HCT116 (cell line): ENCODE results near the gene APIP. TPM values are rescaled to one million over a fixed set of nuclear protein-coding genes. Genes with fewer than 3 reads are reported as not detected.

ENCODE experiments used
- ATAC-seq: fragments of 200-7000 bp; cut with Tn5 transposase; 2 replicates; pipeline ENCODE4 v1.9.1; 2020; ENCODE audit warnings: mild to moderate bottlenecking, moderate library complexity
- BruUV-seq: library from RNA; stranded (reverse); fragments of 400-500 nt; replicated peaks from 2 replicates; lab custom pipeline; 2021; lab: Mats Ljungman, UMichigan
- CTCF ChIA-PET: fragments of 300-600 bp; sonication (Branson Sonifier 250); formaldehyde crosslinking; loops from one replicate; lab custom pipeline; 2021; ENCODE audit warnings: antibody characterized with exemption; lab: Charles Lee
- POLR2A ChIA-PET: fragments of 300-600, 350-600 bp; sonication (Branson Sonifier 250); formaldehyde crosslinking; loops from one replicate; lab custom pipeline; 2021; ENCODE audit warnings: antibody characterized with exemption; lab: Charles Lee
- RAD21 ChIA-PET, 2 experiments: fragments of 300-600 bp; sonication (Branson Sonifier 250); formaldehyde crosslinking; loops; one replicate each; lab custom pipeline; 2023; ENCODE audit warnings: low total read pairs in 2 of 2; ENCODE audit not compliant: uncharacterized antibody in 2 of 2, unreplicated experiment in 2 of 2, low non-redundant PET in 1 of 2; lab: Charles Lee
- DNase-seq: peaks from one replicate; pipeline ENCODE4 v3.0.0-alpha.2; 2010; ENCODE audit warnings: low read depth, low spot score
- H2AFZ ChIP-seq: fragments of 200-600 bp; shearing (Covaris generic), sonication (generic); 2 replicates; pipeline ENCODE4 v1.6.1; 2017; ENCODE audit warnings: low read depth, mixed run types, mixed read lengths, antibody characterized with exemption, low read length; ENCODE audit not compliant: poor library complexity, severe bottlenecking
- H3K27ac ChIP-seq: 2 replicates; pipeline ENCODE4 v1.5.1; 2012; ENCODE audit warnings: low read depth, low read length
- H3K27me3 ChIP-seq: fragments of 200-600 bp; sonication (generic); 2 replicates; pipeline ENCODE4 v1.6.1; 2016; ENCODE audit warnings: mixed run types, low read length, mixed read lengths; ENCODE audit not compliant: insufficient read depth
- H3K36me3 ChIP-seq, 2 experiments: fragments of 200-500 bp in 1 of 2; fragments of 200-600 bp in 1 of 2; sonication (Bioruptor generic) in 1 of 2; sonication (generic) in 1 of 2; 2 replicates each; pipeline versions ENCODE4 v1.5.1 to v1.6.1; 2014 to 2016; ENCODE audit warnings: low read length in 2 of 2, inconsistent platforms in 1 of 2, mixed read lengths in 1 of 2, mixed run types in 1 of 2; ENCODE audit not compliant: insufficient read depth in 2 of 2, control insufficient read depth in 1 of 2
- H3K4me1 ChIP-seq, 2 experiments: fragments of 200-600 bp in 1 of 2; sonication (generic) in 1 of 2; 2 replicates each; pipeline versions ENCODE4 v1.5.1 to v1.6.1; 2012 to 2017; ENCODE audit warnings: low read length in 2 of 2, inconsistent platforms in 1 of 2, mild to moderate bottlenecking in 1 of 2, mixed read lengths in 1 of 2, mixed run types in 1 of 2, moderate library complexity in 1 of 2; ENCODE audit not compliant: insufficient read depth in 2 of 2, control insufficient read depth in 1 of 2
- H3K4me2 ChIP-seq: fragments of 200-600 bp; sonication (generic); 2 replicates; pipeline ENCODE4 v1.6.1; 2017; ENCODE audit warnings: mixed run types, low read length, mixed read lengths
- H3K4me3 ChIP-seq, 2 experiments: fragments of 200-600 bp in 1 of 2; sonication (generic) in 1 of 2; replicated peaks in 1 of 2; 2 replicates each; pipeline ENCODE4 v1.5.1; 2011 to 2016; ENCODE audit warnings: low read length in 2 of 2, control low read depth in 1 of 2, low read depth in 1 of 2, mild to moderate bottlenecking in 1 of 2, mixed read lengths in 1 of 2, mixed run types in 1 of 2
- H3K79me2 ChIP-seq: fragments of 200-600 bp; sonication (generic); 2 replicates; pipeline ENCODE4 v1.6.1; 2017; ENCODE audit warnings: mild to moderate bottlenecking, mixed run types, low read length, moderate library complexity, mixed read lengths; ENCODE audit not compliant: insufficient read depth
- H3K9ac ChIP-seq: fragments of 200-600 bp; sonication (generic); 2 replicates; pipeline ENCODE4 v1.6.1; 2016; ENCODE audit warnings: low read length, mixed read lengths
- H3K9me2 ChIP-seq: fragments of 200-600 bp; sonication (generic), shearing (Covaris generic); 2 replicates; pipeline ENCODE4 v1.6.1; 2017; ENCODE audit warnings: mixed run types, mild to moderate bottlenecking, moderate library complexity; ENCODE audit not compliant: insufficient read depth
- H3K9me3 ChIP-seq, 2 experiments: fragments of 200-500 bp in 1 of 2; fragments of 200-600 bp in 1 of 2; sonication (Bioruptor generic) in 1 of 2; sonication (generic) in 1 of 2; 2 replicates each; pipeline ENCODE4 v1.6.1; 2014 to 2017; ENCODE audit warnings: low read length in 2 of 2, mixed read lengths in 2 of 2, inconsistent platforms in 1 of 2, low read depth in 1 of 2, mild to moderate bottlenecking in 1 of 2, mixed run types in 1 of 2, moderate library complexity in 1 of 2; ENCODE audit not compliant: control insufficient read depth in 1 of 2, insufficient read depth in 1 of 2
- H4K20me1 ChIP-seq: fragments of 200-600 bp; sonication (generic), shearing (Covaris generic); 2 replicates; pipeline ENCODE4 v1.6.1; 2017; ENCODE audit warnings: mixed run types, mild to moderate bottlenecking, moderate library complexity; ENCODE audit not compliant: insufficient read depth
- CBX3 ChIP-seq: IDR thresholded peaks from 2 replicates; pipeline ENCODE4 v1.6.1; 2012; ENCODE audit warnings: low read depth
- EGR1 ChIP-seq: IDR thresholded peaks from 2 replicates; pipeline ENCODE4 v1.6.1; 2012; ENCODE audit warnings: low read depth
- ELF1 ChIP-seq: IDR thresholded peaks from 2 replicates; pipeline ENCODE4 v1.6.1; 2012; ENCODE audit warnings: low read depth, borderline replicate concordance
- EZH2 ChIP-seq: fragments of 200-600 bp; sonication (generic); IDR thresholded peaks from 2 replicates; pipeline ENCODE4 v1.6.1; 2017; ENCODE audit warnings: antibody characterized with exemption, mixed run types
- EZH2phosphoT487 ChIP-seq: fragments of 200-600 bp; IDR thresholded peaks from 2 replicates; pipeline ENCODE4 v1.6.1; 2018; ENCODE audit warnings: antibody characterized with exemption, borderline replicate concordance
- POLR2A ChIP-seq: IDR thresholded peaks from 2 replicates; pipeline ENCODE4 v1.7.0; 2011; ENCODE audit warnings: borderline replicate concordance; ENCODE audit not compliant: insufficient read depth, insufficient read length; ENCODE audit errors: extremely low read depth
- SIN3A ChIP-seq: IDR thresholded peaks from 2 replicates; pipeline ENCODE4 v1.6.1; 2012; ENCODE audit warnings: low read depth
- SP1 ChIP-seq: IDR thresholded peaks from 2 replicates; pipeline ENCODE4 v1.6.1; 2012; ENCODE audit warnings: low read depth
- TCF7L2 ChIP-seq: IDR thresholded peaks from 2 replicates; pipeline ENCODE4 v1.7.0; 2011; ENCODE audit warnings: borderline replicate concordance, inconsistent platforms; ENCODE audit not compliant: insufficient read depth, insufficient read length; ENCODE audit errors: extremely low read depth
- YY1 ChIP-seq: IDR thresholded peaks from 2 replicates; pipeline ENCODE4 v1.6.1; 2011; ENCODE audit warnings: low read length, low read depth, moderate library complexity, mild to moderate bottlenecking; ENCODE audit not compliant: insufficient replicate concordance; ENCODE audit errors: extremely low read depth
- ZNF274 ChIP-seq: fragments of 200-500 bp; sonication (Bioruptor generic); IDR thresholded peaks from 2 replicates; pipeline ENCODE4 v1.6.1; 2014; ENCODE audit warnings: mild to moderate bottlenecking, low read depth, low read length, inconsistent platforms
- intact Hi-C: fragments of 100-400 bp; cut with micrococcal nuclease; formaldehyde crosslinking; loops from 2 replicates; pipeline ENCODE4 v1.10.0; 2022
- total RNA-seq: library from RNA; stranded (reverse); gene quantifications from one replicate; pipeline ENCODE4 v1.2.1, GENCODE V29; 2021; ENCODE audit not compliant: unreplicated experiment
- TF ChIP-seq, protein P1 (sequence below): IDR thresholded peaks from 2 replicates; pipeline ENCODE4 v1.6.1; 2012
- TF ChIP-seq, protein P2 (sequence below): IDR thresholded peaks from 2 replicates; pipeline ENCODE4 v1.6.1; 2012
- TF ChIP-seq, protein P3 (sequence below): IDR thresholded peaks from 2 replicates; pipeline ENCODE4 v1.6.1; 2012; ENCODE audit warnings: low read depth
- TF ChIP-seq, protein P4 (sequence below): IDR thresholded peaks from 2 replicates; pipeline ENCODE4 v1.6.1; 2011; ENCODE audit warnings: mild to moderate bottlenecking, low read length, moderate library complexity; ENCODE audit not compliant: insufficient replicate concordance; ENCODE audit errors: extremely low read depth
- TF ChIP-seq, protein P5 (sequence below), 3 experiments: fragments of 200-600 bp in 1 of 3; sonication (generic) in 1 of 3; IDR thresholded peaks in 2 of 3; conservative IDR thresholded peaks in 1 of 3; 2 replicates each; pipeline ENCODE4 v1.5.1; 2012 to 2017; ENCODE audit warnings: low read depth in 2 of 3, low read length in 2 of 3, antibody characterized with exemption in 1 of 3, borderline replicate concordance in 1 of 3, control low read depth in 1 of 3, mild to moderate bottlenecking in 1 of 3, mixed read lengths in 1 of 3, mixed run types in 1 of 3, moderate library complexity in 1 of 3; ENCODE audit not compliant: insufficient read depth in 1 of 3

The APIP gene
- total RNA-seq, 1 experiment from 2014 or later, result 41.2 TPM

DNA sequence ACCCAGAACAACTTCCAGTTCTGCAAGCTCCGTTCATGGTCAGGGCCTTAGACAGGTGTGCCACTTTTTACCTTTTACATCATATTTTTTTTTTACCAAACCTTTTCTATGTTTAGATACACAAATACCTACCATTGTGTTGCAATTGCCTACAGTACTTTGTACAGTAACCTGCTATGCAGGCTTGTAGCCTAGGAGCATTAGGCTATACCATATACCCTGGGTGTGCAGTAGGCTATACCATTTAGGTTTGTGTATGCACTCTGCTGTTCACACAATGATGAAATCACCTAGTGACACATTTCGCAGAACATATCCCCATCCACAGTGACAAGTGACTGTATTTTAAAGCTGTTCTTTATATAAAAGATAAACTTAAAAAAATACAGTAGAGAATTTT, 29.6 kb downstream of the APIP start:
- no peaks in the 10 kb centered on the region for H3K9me3 ChIP-seq
- intact Hi-C loops, result no loop called here
- no peak for ATAC-seq
- H2AFZ ChIP-seq, result no peak overlapping the region
- no peak overlapping the region for H3K27ac ChIP-seq
- H3K4me2 ChIP-seq, result no peak overlapping the region
- no TSS peak for BruUV-seq
- H3K79me2 ChIP-seq, result no peaks in the 10 kb centered on the region
- ChIA-PET RAD21 (no interaction called here), POLR2A (no interaction called here), CTCF (interaction anchor here (0.8 to 2.4 kb wide), 2 partner anchors 96 to 300 kb away, joined by 3 to 14 read pairs; no protein-coding TSS in a partner anchor)
- H3K4me1 ChIP-seq, result peaks cover 5 to 10% of the 10 kb centered on the region in 2 experiments; a peak in 2 of 4 replicates
- no peaks in the 10 kb centered on the region for H3K27me3 ChIP-seq
- no peak for DNase-seq
- no peak overlapping the region for H3K4me3 ChIP-seq
- no peak overlapping the region for H3K9ac ChIP-seq
- no peaks in the 10 kb centered on the region; a peak in 1 of 4 replicates for H3K36me3 ChIP-seq
- TF ChIP-seq, protein P1, sequence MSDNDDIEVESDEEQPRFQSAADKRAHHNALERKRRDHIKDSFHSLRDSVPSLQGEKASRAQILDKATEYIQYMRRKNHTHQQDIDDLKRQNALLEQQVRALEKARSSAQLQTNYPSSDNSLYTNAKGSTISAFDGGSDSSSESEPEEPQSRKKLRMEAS, result no peak
- TF ChIP-seq, protein P2, sequence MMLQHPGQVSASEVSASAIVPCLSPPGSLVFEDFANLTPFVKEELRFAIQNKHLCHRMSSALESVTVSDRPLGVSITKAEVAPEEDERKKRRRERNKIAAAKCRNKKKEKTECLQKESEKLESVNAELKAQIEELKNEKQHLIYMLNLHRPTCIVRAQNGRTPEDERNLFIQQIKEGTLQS, result no peak
- TF ChIP-seq POLR2A (no peak), EGR1 (no peak), TCF7L2 (no peak), CBX3 (no peak), SP1 (no peak), EZH2phosphoT487 (no peak), ZNF274 (no peak), YY1 (no peak), SIN3A (no peak), EZH2 (no peak), ELF1 (no peak)
- TF ChIP-seq, protein P3, sequence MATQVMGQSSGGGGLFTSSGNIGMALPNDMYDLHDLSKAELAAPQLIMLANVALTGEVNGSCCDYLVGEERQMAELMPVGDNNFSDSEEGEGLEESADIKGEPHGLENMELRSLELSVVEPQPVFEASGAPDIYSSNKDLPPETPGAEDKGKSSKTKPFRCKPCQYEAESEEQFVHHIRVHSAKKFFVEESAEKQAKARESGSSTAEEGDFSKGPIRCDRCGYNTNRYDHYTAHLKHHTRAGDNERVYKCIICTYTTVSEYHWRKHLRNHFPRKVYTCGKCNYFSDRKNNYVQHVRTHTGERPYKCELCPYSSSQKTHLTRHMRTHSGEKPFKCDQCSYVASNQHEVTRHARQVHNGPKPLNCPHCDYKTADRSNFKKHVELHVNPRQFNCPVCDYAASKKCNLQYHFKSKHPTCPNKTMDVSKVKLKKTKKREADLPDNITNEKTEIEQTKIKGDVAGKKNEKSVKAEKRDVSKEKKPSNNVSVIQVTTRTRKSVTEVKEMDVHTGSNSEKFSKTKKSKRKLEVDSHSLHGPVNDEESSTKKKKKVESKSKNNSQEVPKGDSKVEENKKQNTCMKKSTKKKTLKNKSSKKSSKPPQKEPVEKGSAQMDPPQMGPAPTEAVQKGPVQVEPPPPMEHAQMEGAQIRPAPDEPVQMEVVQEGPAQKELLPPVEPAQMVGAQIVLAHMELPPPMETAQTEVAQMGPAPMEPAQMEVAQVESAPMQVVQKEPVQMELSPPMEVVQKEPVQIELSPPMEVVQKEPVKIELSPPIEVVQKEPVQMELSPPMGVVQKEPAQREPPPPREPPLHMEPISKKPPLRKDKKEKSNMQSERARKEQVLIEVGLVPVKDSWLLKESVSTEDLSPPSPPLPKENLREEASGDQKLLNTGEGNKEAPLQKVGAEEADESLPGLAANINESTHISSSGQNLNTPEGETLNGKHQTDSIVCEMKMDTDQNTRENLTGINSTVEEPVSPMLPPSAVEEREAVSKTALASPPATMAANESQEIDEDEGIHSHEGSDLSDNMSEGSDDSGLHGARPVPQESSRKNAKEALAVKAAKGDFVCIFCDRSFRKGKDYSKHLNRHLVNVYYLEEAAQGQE, result no peak
- TF ChIP-seq, protein P4, sequence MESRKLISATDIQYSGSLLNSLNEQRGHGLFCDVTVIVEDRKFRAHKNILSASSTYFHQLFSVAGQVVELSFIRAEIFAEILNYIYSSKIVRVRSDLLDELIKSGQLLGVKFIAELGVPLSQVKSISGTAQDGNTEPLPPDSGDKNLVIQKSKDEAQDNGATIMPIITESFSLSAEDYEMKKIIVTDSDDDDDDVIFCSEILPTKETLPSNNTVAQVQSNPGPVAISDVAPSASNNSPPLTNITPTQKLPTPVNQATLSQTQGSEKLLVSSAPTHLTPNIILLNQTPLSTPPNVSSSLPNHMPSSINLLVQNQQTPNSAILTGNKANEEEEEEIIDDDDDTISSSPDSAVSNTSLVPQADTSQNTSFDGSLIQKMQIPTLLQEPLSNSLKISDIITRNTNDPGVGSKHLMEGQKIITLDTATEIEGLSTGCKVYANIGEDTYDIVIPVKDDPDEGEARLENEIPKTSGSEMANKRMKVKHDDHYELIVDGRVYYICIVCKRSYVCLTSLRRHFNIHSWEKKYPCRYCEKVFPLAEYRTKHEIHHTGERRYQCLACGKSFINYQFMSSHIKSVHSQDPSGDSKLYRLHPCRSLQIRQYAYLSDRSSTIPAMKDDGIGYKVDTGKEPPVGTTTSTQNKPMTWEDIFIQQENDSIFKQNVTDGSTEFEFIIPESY, result no peak
- TF ChIP-seq, protein P5, sequence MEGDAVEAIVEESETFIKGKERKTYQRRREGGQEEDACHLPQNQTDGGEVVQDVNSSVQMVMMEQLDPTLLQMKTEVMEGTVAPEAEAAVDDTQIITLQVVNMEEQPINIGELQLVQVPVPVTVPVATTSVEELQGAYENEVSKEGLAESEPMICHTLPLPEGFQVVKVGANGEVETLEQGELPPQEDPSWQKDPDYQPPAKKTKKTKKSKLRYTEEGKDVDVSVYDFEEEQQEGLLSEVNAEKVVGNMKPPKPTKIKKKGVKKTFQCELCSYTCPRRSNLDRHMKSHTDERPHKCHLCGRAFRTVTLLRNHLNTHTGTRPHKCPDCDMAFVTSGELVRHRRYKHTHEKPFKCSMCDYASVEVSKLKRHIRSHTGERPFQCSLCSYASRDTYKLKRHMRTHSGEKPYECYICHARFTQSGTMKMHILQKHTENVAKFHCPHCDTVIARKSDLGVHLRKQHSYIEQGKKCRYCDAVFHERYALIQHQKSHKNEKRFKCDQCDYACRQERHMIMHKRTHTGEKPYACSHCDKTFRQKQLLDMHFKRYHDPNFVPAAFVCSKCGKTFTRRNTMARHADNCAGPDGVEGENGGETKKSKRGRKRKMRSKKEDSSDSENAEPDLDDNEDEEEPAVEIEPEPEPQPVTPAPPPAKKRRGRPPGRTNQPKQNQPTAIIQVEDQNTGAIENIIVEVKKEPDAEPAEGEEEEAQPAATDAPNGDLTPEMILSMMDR (IDR thresholded peaks at IDR 0.05 in 2 of 3, conservative IDR thresholded peaks at IDR 0.05 in 1 of 3; ENCODE audit: borderline replicate concordance in 1 of 3, insufficient read depth in 1 of 3, low read depth in 2 of 3, low read length in 2 of 3), result no peak
- TF ChIP-seq, all 23 proteins: peak for 0
- Histone ChIP-seq H3K9me2 (no peaks in the 10 kb centered on the region), H4K20me1 (no peaks in the 10 kb centered on the region)
